Fibroblast of lung (primary cell): Measurements from ENCODE around the gene ASTN2. TPM values are rescaled to one million over a fixed set of nuclear protein-coding genes. Genes with fewer than 3 reads are reported as not detected.

Experiments
- DNase-seq, 2 donors: peaks; one replicate each; pipeline versions ENCODE4 v3.0.0 to v3.0.0-alpha.2; 2010; ENCODE audit warnings: low read depth in 2 of 2
- H2AFZ ChIP-seq: 2 replicates; pipeline ENCODE4 v1.5.1; 2012; ENCODE audit warnings: low read length, control low read depth, inconsistent platforms
- H3K27ac ChIP-seq: 2 replicates; pipeline ENCODE4 v1.5.1; 2011; ENCODE audit warnings: low read length, control low read depth; ENCODE audit not compliant: insufficient read depth
- H3K27me3 ChIP-seq: 2 replicates; pipeline ENCODE4 v1.5.1; 2011; ENCODE audit warnings: mild to moderate bottlenecking, low read length; ENCODE audit not compliant: control insufficient read depth, insufficient read depth
- H3K36me3 ChIP-seq: 2 replicates; pipeline ENCODE4 v1.5.1; 2011; ENCODE audit warnings: low read length; ENCODE audit not compliant: control insufficient read depth, insufficient read depth
- H3K4me1 ChIP-seq: 2 replicates; pipeline ENCODE4 v1.5.1; 2011; ENCODE audit warnings: low read length; ENCODE audit not compliant: control insufficient read depth, insufficient read depth; ENCODE audit errors: extremely low read depth
- H3K4me2 ChIP-seq: 2 replicates; pipeline ENCODE4 v1.5.1; 2011; ENCODE audit warnings: low read length, control low read depth; ENCODE audit not compliant: insufficient read depth; ENCODE audit errors: extremely low read depth
- H3K4me3 ChIP-seq, 4 experiments: fragments of 200-600 bp in 1 of 4; sonication (generic) in 1 of 4; replicated peaks in 1 of 4; 2 replicates each; pipeline ENCODE4 v1.5.1; 2011 to 2016; ENCODE audit warnings: low read length in 4 of 4, low read depth in 3 of 4, mild to moderate bottlenecking in 3 of 4, control low read depth in 2 of 4, inconsistent platforms in 1 of 4, mixed read lengths in 1 of 4; ENCODE audit not compliant: insufficient read depth in 1 of 4; ENCODE audit errors: control extremely low read depth in 1 of 4
- H3K79me2 ChIP-seq: 2 replicates; pipeline ENCODE4 v1.5.1; 2012; ENCODE audit warnings: mild to moderate bottlenecking, low read length, inconsistent platforms; ENCODE audit not compliant: control insufficient read depth, insufficient read depth
- H3K9ac ChIP-seq: 2 replicates; pipeline ENCODE4 v1.5.1; 2011; ENCODE audit warnings: mild to moderate bottlenecking, low read length, control low read depth; ENCODE audit not compliant: insufficient read depth
- H3K9me3 ChIP-seq: 2 replicates; pipeline ENCODE4 v1.5.1; 2012; ENCODE audit warnings: low read depth, low read length; ENCODE audit not compliant: control insufficient read depth, insufficient read depth
- H4K20me1 ChIP-seq: 2 replicates; pipeline ENCODE4 v1.5.1; 2011; ENCODE audit warnings: low read length; ENCODE audit not compliant: control insufficient read depth, insufficient read depth; ENCODE audit errors: extremely low read depth
- CTCF ChIP-seq, 2 donors: IDR thresholded peaks in 1 of 2; conservative IDR thresholded peaks in 1 of 2; 1 replicate in 1 of 2; 2 replicates in 1 of 2; pipeline ENCODE4 v1.5.1; 2011 to 2012; ENCODE audit warnings: low read length in 2 of 2, control low read depth in 1 of 2, inconsistent platforms in 1 of 2, low read depth in 1 of 2, mild to moderate bottlenecking in 1 of 2
- EZH2 ChIP-seq: IDR thresholded peaks from 2 replicates; pipeline ENCODE4 v1.5.1; 2012; ENCODE audit warnings: low read length, control low read depth, mild to moderate bottlenecking; ENCODE audit errors: missing control alignments
- polyA plus RNA-seq, 2 donors: library from polyadenylated mRNA; depleted of rRNA in 1 of 2; stranded (reverse) in 1 of 2; unstranded in 1 of 2; fragments of >200 nt; gene quantifications; 2 replicates each; pipeline ENCODE4 v1.2.1, GENCODE V29; 2011 to 2012; ENCODE audit warnings: missing spikeins in 1 of 2
- total RNA-seq: library from RNA; depleted of rRNA; stranded (reverse); fragments of >200 nt; gene quantifications from 2 replicates; pipeline ENCODE4 v1.2.1, GENCODE V29; 2014

ASTN2 gene
- total and polyA plus RNA-seq, 2 donors (not counting 1 experiment from before 2014, with no cell fraction given): 2.2 to 19.2 TPM

- no peaks in the 10 kb centered on the region for H3K4me1 ChIP-seq
- no peak for DNase-seq
- no peak overlapping the region for H3K4me2 ChIP-seq
- no peak overlapping the region for H3K27ac ChIP-seq
- no peak overlapping the region for H2AFZ ChIP-seq
- TF ChIP-seq CTCF (conservative IDR thresholded peaks at IDR 0.05 in 1 of 2, IDR thresholded peaks at IDR 0.05 in 1 of 2; ENCODE audit: low read depth in 1 of 2, low read length in 2 of 2): no peak
- no peak for TF ChIP-seq EZH2
- no peak overlapping the region for H3K9ac ChIP-seq
- no peak overlapping the region for H3K4me3 ChIP-seq
- H3K79me2 ChIP-seq: no peaks in the 10 kb centered on the region
- H3K9me3 ChIP-seq: no peaks in the 10 kb centered on the region
- no peaks in the 10 kb centered on the region for H3K36me3 ChIP-seq
- H3K27me3 ChIP-seq: no peaks in the 10 kb centered on the region
- H4K20me1 ChIP-seq: no peaks in the 10 kb centered on the region
Measured at GRCh38 chr9:117405950-117406705, 8.7 kb downstream of the ASTN2 start.

GRCh38 chr9:117403848-117404247, 11.0 kb downstream of the ASTN2 start:
- Histone ChIP-seq H3K36me3 (no peaks in the 10 kb centered on the region), H3K27me3 (no peaks in the 10 kb centered on the region), H3K4me1 (no peaks in the 10 kb centered on the region), H3K9me3 (no peaks in the 10 kb centered on the region), H4K20me1 (no peaks in the 10 kb centered on the region), H3K79me2 (no peaks in the 10 kb centered on the region), H3K9ac (no peak overlapping the region), H2AFZ (no peak overlapping the region), H3K4me3 (no peak overlapping the region), H3K27ac (no peak overlapping the region), H3K4me2 (no peak overlapping the region)
- TF ChIP-seq EZH2 (no peak), CTCF (conservative IDR thresholded peaks at IDR 0.05 in 1 of 2, IDR thresholded peaks at IDR 0.05 in 1 of 2; ENCODE audit: low read depth in 1 of 2, low read length in 2 of 2) (no peak)
- DNase-seq: no peak

- TF ChIP-seq EZH2: no peak
- TF ChIP-seq CTCF (conservative IDR thresholded peaks at IDR 0.05 in 1 of 2, IDR thresholded peaks at IDR 0.05 in 1 of 2; ENCODE audit: low read depth in 1 of 2, low read length in 2 of 2): no peak
- Histone ChIP-seq H3K27me3 (no peaks in the 10 kb centered on the region), H3K9ac (no peak overlapping the region), H4K20me1 (no peaks in the 10 kb centered on the region), H3K27ac (no peak overlapping the region), H3K79me2 (no peaks in the 10 kb centered on the region), H3K4me1 (no peaks in the 10 kb centered on the region), H3K9me3 (no peaks in the 10 kb centered on the region), H3K4me2 (no peak overlapping the region), H2AFZ (no peak overlapping the region), H3K36me3 (no peaks in the 10 kb centered on the region), H3K4me3 (no peak overlapping the region)
- no peak for DNase-seq
Measured at GRCh38 chr9:117403403-117403811, 11.4 kb downstream of the ASTN2 start.
